Hematopoietic multipotent progenitor cell treated with erythropoietin and hydrocortisone succinate and interleukin-3 and kit ligand, for 6 days (in vitro differentiated cells): ENCODE measurements around the gene CELSR2.
A peak's percentile ranks its signal among the peaks of the same experiment; 100 is the strongest.

Source experiments
- DNase-seq: peaks from one replicate; pipeline ENCODE4 v3.0.0-alpha.2; 2015

The CELSR2 gene

DNA sequence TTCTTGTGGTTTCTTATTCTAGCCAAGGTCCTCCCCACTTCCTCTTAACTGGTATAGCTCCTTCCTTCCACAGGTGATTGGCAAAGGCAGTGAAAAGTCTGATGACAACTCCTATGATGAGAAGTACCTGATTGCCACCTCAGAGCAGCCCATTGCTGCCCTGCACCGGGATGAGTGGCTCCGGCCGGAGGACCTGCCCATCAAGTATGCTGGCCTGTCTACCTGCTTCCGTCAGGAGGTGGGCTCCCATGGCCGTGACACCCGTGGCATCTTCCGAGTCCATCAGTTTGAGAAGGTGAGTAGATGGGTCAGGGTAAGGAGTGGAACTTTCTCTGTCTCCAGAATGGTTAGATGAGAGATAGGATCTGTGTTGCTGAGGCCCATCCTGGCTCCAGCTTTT, 14.2 kb upstream of the CELSR2 start:
- no peak for DNase-seq

DNA sequence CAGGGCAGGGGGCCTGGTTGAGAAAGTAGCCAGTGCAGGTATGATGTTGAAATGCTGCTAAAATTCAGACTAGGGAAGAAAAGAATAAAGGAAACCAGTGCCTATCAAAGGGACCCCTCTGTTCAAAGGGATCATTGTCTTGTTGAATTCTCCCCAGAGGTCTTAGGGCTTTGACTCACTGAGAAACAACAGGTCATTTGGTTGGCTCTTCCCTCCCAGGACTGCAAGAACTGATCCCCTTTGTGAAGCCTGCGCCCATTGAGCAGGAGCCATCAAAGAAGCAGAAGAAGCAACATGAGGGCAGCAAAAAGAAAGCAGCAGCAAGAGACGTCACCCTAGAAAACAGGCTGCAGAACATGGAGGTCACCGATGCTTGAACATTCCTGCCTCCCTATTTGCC, 11.8 kb upstream of the CELSR2 start:
- DNase-seq = no peak

DNA sequence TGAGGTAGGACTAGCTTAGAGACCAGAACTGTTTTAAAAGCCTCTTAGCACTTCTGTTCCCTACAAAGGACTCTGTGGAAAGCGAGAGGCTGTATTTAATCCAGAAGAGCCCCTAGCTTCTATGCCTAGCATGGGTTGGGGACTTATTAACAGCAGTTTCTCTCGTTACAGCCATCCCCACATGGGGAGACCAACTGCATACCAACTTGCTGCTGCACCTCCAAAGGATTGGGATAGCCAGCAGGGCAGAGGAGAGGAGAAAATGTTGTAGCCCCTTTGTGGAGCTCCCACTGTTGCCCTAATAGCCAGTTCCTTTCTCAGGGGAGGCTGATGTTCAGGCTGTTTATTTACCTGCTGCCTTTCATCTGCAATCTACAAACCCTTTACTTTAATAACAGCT, 11.0 kb upstream of the CELSR2 start:
- DNase-seq = no peak

DNA sequence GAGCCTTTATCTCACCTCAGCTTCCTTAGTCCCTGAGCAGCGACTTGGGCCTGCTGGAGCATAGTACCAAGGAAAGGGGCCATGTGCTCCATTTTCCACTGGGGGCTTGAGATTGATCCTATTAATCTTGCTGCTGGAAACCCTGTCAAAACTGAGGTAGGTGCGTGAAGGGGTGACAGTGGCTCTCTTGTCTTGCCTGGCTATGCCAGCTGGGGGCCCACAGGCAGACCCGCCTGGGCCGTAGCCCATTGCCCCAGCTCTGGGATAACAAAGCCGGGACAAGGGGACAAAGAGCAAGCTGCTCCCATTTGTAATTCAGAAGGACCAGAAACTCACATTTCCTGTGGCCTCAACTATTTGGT, 10.3 kb upstream of the CELSR2 start:
- no peak for DNase-seq

DNA sequence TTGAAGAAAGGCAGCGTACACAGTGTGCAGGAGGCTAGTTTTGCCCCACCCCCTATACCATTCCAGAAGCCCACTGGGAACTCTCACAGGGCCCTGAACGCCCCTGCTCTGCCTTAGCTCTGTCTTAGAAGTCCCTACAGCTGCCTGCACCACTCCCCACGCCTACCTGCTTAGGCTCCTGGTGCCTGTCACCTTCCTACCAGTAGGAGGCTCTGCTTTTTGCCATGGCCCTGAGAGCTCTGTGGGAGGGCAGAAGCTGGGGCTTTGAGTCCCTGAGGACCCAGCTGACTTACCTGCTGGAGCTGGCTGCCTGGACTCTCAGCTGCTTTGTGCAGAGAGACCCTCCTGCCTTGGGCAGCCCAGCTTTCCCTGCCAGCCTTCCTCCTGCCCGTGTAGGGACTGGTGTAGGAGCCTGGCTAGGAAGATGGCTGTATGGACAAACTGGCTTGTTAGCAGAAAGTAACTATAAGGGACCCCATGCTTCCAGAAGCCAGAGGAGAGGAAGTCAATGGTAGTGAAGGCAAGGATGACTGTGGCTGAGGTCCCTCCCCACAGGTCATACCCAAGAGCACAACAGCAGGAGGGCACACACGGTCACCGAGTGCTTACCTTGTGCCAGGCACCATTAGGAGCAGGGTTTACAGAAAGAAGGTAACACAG, 9.8 kb upstream of the CELSR2 start:
- DNase-seq = peak; percentile 60

DNA sequence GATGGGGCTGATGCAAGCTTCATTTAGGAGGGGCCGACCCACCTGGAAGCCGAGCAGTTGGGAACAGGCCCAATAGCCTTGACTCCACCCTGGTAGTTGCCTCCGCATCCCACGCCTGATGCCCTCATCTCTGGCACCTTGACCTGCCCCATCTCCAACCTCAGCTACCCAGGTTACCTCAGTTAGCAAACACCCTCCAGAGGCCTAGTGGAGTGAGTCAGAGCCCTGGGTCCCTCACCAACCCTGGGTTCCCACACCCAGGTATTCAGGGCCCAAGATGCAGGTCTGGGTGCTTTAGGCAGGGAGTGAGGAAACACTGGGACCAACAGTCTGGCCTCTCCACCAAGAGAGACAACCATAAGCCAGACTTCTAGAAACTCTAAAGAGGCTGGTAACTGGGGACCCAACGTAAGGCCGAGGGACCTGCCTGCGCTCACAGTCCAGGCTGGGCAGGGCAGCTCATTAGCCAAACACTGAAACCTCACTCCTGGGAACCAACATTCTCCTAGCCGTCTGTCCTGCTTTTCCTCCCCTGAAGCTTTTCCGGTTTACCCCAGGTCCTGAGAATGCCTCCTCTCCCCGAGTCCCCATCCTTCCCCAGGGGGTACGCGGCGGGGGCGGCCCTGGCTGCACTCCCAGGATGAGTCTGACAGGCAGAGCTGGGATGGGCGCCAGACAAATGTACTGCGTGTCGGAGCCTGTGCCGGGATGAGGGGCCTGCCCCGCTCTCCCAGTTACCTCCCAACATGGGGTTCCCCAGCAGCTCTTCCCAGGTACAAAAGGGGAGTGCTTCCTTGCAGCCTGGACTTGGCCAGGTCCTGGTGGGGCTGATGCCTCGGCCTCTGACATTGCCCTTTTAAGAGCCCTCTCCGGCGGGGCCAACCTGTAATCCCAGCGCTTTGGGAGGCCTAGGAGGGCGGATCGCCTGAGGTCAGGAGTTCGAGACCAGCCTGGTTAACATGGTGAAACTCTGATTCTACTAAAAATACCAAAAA, 8.9 kb upstream of the CELSR2 start:
- DNase-seq = peak; percentile 43

DNA sequence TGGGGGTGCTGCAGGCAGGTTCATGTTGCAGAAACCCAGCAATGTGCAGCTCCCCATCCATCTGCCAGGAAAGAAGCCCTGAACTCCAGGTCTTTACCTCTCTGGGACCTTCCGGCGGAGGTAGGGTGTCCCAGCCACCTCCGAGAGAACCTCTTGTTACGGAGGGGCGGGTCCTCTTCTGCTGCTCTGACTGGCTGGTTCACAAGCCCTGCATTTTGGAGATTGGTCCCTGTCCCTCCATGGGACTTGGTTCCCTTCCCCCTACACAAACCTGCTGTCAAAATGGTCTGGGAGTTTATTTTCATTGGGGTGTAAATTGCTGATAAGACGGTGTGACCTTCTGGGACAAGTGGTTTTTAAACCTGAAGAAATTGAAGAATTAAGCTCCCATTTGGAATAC, 8.0 kb upstream of the CELSR2 start:
- DNase-seq = peak; percentile 41

DNA sequence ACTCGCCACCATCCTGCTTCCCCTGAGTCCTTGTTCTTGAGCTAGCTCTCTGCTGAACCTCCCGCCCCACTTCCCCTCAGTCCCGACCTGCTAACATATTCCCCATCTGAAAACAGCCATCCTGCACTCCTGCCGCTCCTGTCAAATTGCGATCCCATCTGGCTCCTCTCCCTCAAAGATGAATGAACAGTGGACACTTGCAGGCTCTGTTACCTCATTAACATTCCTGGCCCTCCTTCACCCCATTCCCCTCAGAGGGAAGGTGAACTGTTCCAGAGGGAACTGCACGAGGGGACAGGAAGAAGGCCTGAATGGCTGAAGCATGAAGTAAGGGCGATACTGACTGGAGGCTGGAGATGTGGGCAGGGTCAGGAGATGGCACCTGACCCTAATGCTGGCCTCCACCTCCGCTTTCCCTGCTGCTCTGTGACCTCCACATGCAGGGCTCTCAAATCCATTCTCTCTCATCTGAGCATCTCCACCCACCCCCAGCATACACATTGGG, 7.4 kb upstream of the CELSR2 start:
- DNase-seq = no peak

DNA sequence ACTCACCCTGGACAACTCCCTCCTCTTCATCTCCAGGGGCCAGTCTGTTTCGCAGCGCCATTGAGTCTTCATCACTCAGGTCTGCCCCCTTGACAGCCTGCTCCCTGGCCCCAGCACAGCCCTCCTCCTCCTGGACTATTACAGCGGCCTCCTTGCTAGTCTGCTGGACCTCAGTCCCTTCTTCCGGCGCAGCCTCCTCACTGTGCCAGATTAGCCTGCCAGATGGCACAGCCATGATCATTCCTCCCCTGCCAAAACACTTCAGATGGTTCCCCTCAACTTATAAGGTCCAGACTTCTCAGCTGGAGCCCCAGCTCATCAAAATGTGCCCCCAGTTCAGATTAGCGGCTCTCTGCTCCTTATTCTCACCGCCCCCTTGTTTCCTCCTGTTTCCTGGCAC, 7.0 kb upstream of the CELSR2 start:
- DNase-seq = no peak

DNA sequence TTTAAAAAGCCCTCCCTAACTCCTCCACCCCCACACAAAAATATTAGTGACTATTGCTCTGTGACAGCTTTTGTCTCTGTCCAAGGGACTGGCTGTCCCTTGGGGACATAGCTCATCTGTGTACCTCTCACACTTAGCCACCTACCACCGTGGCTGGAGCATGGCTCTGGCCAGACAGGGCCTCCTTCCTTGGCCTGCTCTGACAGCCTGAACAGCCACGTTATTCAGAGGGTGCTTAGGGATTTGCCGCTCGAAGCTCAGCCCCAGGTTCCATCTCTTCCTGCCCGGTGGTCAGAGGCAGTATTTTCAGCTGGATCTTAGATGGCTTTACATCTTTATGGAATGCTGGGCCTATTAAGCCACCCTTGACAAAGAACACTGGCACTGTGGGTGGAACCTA, 6.1 kb upstream of the CELSR2 start:
- no peak for DNase-seq

DNA sequence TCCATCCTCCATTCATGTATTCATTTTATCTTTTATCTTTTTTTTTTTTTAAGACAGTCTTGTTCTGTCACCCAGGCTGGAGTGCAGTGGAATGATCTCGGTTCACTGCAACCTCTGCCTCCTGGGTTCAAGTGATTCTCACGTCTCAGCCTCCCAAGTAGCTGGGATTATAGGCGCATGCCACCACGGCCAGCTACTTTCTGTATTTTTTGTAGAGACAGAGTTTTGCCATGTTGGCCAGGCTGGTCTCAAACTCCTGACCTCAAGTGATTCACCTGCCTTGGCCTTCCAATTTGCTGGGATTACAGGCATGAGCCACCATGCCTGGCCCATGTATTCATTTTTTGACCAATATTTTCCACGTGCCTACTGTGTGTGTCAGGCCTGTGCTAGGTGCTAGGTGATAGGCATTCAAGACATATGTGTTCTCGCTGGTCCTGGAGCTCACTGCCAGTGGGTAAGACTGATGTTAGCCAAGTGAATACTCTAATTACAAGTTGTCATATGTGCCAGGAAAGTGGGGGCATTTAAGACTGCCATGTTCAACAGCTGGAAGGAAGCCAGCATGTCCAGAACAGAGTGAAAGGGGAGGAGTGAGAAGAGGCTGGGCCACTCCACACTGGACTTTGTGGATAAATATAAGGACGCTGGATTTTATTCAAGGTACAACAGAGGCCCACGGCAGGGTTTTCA, 5.3 kb upstream of the CELSR2 start:
- DNase-seq = no peak

DNA sequence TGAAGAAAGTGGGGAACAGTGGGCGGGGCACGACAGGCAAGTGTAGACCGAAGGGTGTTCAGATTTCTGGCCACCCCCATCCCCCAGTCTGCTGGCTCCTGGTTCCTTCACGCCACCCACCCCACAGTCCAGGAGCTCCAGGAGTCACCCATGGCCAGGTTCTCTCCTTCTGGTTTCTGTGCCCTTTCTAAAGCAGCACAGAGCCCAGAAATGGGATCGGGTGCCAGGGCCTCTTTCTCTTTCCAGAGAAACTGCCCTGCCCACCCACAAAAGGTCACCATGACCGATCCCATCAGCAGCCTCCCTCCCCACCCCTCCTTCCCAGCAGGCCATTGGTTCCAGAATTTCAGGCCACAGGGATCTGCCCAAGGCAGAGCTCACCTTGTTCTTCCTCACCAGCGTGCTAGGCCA, 3.2 kb upstream of the CELSR2 start:
- no peak for DNase-seq

DNA sequence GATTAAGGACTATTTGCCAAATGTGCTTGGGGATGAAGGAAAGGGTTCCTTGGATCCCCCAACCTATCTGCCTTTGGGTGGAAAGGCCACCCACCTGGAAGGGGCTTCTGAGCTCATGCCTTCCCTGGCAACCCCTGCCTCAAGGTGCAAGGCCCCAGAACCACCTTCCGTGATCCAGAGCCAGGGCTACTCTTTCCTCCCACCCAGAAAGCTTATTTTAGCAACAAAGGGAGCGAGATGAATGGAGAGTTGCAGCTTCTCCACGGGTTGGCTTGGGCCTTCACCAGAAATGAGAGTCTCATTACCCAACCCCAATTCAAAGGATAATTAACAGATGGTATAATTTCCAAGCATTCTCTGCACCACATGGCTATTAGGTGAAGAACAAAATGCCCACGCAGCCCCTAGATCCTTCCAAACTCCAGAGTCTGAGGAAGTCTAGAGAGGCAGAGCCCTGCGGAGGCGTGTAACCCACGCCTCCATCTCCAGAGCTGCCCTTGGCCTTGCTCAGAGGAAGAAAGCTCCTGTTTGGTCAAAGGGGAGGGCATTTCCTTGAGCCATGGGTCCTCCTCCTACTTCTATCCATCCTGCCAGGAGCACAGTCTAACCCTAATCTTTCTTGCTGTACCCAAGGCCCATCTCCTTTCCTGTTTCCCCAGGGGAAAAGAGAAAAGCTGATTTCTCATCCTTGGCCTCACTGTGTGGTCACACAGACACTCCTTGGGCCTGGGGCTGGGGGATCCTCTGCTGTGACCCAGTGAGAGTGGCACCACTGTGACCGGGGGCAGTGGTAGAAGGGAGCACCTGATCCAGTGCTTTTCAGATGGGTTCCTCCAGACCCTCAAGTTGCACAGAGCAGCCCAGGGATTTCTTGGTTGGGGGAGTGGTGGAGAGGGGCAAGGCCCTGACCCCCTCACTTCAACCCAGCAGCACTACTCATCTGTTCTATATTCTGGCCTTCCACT, 1.7 kb upstream of the CELSR2 start:
- no peak for DNase-seq

DNA sequence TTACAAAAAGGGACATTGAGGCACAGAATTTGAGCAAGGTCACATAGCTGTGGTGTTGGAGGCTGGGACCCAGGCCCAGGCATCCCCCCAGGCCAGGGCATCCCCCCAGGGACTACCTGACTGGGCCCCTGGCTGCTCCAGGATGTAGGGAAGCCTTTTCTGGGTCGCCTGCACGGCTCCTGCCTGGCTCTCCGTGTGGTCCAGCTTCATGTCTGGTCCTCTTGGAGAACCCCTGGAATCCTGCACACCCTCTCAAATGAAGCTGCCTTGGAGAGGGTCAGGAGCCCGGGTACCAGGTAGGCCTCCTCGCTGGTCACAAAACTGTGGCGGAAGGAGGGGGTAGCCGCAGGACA, 919 bp upstream of the CELSR2 start:
- DNase-seq = no peak

DNA sequence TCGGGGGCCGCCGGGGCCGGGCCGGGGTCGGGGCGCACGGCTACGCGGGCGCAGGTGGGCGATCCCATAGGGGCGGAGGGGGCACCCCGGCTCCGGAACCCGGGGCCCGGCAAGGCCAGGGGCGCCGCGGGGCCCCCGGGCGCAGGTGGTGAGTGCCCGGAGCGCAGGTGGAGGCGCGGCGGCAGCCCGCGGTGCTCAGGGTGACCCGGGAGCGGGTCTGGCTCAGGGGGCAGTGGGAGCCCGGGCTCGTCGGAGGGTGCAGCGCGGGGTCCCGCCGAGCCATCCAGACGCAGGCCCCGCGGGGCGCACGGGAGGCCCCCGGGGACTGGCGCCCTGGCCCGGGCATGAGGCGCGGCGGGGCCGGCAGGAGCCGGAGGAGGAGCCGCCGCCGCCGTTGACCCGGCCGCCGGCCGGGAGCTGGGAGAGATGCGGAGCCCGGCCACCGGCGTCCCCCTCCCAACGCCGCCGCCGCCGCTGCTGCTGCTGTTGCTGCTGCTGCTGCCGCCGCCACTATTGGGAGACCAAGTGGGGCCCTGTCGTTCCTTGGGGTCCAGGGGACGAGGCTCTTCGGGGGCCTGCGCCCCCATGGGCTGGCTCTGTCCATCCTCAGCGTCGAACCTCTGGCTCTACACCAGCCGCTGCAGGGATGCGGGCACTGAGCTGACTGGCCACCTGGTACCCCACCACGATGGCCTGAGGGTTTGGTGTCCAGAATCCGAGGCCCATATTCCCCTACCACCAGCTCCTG, 489 bp downstream of the CELSR2 start:
- no peak for DNase-seq

DNA sequence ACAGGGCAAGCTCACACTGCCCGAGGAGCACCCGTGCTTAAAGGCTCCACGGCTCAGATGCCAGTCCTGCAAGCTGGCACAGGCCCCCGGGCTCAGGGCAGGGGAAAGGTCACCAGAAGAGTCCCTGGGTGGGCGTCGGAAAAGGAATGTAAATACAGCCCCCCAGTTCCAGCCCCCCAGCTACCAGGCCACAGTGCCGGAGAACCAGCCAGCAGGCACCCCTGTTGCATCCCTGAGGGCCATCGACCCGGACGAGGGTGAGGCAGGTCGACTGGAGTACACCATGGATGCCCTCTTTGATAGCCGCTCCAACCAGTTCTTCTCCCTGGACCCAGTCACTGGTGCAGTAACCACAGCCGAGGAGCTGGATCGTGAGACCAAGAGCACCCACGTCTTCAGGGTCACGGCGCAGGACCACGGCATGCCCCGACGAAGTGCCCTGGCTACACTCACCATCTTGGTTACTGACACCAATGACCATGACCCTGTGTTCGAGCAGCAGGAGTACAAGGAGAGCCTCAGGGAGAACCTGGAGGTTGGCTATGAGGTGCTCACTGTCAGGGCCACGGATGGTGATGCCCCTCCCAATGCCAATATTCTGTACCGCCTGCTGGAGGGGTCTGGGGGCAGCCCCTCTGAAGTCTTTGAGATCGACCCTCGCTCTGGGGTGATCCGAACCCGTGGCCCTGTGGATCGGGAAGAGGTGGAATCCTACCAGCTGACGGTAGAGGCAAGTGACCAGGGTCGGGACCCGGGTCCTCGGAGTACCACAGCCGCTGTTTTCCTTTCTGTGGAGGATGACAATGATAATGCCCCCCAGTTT, 1.3 kb downstream of the CELSR2 start:
- DNase-seq = no peak

DNA sequence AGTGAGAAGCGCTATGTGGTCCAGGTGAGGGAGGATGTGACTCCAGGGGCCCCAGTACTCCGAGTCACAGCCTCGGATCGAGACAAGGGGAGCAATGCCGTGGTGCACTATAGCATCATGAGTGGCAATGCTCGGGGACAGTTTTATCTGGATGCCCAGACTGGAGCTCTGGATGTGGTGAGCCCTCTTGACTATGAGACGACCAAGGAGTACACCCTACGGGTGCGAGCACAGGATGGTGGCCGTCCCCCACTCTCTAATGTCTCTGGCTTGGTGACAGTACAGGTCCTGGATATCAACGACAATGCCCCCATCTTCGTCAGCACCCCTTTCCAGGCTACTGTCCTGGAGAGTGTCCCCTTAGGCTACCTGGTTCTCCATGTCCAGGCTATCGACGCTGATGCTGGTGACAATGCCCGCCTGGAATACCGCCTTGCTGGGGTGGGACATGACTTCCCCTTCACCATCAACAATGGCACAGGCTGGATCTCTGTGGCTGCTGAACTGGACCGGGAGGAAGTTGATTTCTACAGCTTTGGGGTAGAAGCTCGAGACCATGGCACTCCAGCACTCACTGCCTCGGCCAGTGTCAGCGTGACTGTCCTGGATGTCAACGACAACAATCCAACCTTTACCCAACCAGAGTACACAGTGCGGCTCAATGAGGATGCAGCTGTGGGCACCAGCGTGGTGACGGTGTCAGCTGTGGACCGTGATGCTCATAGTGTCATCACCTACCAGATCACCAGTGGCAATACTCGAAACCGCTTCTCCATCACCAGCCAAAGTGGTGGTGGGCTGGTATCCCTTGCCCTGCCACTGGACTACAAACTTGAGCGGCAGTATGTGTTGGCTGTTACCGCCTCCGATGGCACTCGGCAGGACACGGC, 2.2 kb downstream of the CELSR2 start:
- DNase-seq = no peak

DNA sequence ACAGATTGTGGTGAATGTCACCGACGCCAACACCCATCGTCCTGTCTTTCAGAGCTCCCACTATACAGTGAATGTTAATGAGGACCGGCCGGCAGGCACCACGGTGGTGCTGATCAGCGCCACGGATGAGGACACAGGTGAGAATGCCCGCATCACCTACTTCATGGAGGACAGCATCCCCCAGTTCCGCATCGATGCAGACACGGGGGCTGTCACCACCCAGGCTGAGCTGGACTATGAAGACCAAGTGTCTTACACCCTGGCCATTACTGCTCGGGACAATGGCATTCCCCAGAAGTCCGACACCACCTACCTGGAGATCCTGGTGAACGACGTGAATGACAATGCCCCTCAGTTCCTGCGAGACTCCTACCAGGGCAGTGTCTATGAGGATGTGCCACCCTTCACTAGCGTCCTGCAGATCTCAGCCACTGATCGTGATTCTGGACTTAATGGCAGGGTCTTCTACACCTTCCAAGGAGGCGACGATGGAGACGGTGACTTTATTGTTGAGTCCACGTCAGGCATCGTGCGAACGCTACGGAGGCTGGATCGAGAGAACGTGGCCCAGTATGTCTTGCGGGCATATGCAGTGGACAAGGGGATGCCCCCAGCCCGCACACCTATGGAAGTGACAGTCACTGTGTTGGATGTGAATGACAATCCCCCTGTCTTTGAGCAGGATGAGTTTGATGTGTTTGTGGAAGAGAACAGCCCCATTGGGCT, 3.0 kb downstream of the CELSR2 start:
- no peak for DNase-seq
